Mucosa of stomach (tissue), 1 donor: ENCODE results near the gene WDR74.
"Not testable (repeated sequence)": the region's sequence is repeated elsewhere in the genome, so short reads cannot be mapped to it uniquely, and the experiment has no call there.

ENCODE experiments used
- H3K27me3 ChIP-seq: one replicate; pipeline ENCODE4 v1.7.0; 2013; ENCODE audit warnings: mild to moderate bottlenecking, low read length; ENCODE audit not compliant: control insufficient read depth, insufficient read depth
- H3K36me3 ChIP-seq: one replicate; pipeline ENCODE4 v1.7.0; 2013; ENCODE audit warnings: low read length; ENCODE audit not compliant: control insufficient read depth, insufficient read depth
- H3K4me1 ChIP-seq: one replicate; pipeline ENCODE4 v1.7.0; 2013; ENCODE audit warnings: mild to moderate bottlenecking, low read length; ENCODE audit not compliant: control insufficient read depth, insufficient read depth
- H3K4me3 ChIP-seq: one replicate; pipeline ENCODE4 v1.7.0; 2013; ENCODE audit warnings: low read length
- H3K9ac ChIP-seq: one replicate; pipeline ENCODE4 v1.7.0; 2013; ENCODE audit warnings: mild to moderate bottlenecking, low read length, moderate library complexity
- H3K9me3 ChIP-seq: one replicate; pipeline ENCODE4 v1.7.0; 2013; ENCODE audit warnings: mild to moderate bottlenecking, low read length, moderate library complexity; ENCODE audit not compliant: control insufficient read depth
- donor health status: Pancreatic carcinoma.

The WDR74 gene

DNA sequence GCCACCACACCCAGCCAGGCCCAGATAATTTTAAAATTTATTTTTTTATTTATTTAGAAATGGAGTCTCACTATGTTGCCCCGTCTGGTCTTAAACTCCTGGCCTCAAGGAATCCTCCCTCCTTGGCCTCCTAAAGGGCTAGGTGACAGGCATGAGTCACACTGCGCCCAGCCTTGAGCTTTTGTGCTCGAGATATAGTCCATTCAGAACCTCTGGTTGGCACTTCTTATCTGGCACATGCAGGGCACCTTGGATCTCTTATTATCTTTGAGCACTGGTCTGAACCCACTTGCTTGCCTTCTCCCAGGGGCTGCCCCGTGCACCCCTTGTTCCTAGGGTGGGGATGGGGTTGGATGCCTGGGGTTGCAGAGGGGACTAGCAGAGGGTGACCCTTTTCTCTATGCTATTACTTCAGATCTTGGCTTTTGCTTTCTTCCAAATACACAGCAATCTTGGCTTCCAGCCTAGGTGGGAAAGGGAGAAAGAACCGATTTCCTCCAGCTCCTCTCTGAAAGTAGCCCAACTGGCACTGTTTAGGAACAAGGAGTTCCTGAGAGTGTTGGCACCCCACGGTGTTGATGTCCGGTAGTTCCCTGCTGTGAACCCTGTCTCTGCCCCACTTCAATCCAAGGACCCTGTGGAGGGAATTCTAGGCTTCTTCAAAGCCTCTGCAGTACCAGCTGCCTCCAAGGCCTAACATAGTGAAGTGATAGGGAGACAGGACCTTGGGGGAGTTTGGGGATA lies 40.0 kb upstream of the WDR74 start:
- H3K4me1 ChIP-seq, result peaks cover 36% of the 10 kb centered on the region
- peaks cover 18% of the 10 kb centered on the region for H3K36me3 ChIP-seq
- H3K4me3 ChIP-seq, result no peak overlapping the region
- no peaks in the 10 kb centered on the region for H3K9me3 ChIP-seq
- H3K9ac ChIP-seq, result peak overlapping the region; percentile 99
- no peaks in the 10 kb centered on the region for H3K27me3 ChIP-seq

- no peaks in the 10 kb centered on the region for H3K36me3 ChIP-seq
- no peaks in the 10 kb centered on the region for H3K27me3 ChIP-seq
- H3K4me3 ChIP-seq, result no peak overlapping the region
- peaks cover 15% of the 10 kb centered on the region for H3K4me1 ChIP-seq
- no peak overlapping the region for H3K9ac ChIP-seq
- no peaks in the 10 kb centered on the region for H3K9me3 ChIP-seq
These were observed 37.3 kb upstream of the WDR74 start for GRCh38 chr11:62876712-62877111.

- Histone ChIP-seq H3K9ac (no peak overlapping the region), H3K27me3 (no peaks in the 10 kb centered on the region), H3K4me1 (peaks cover 14% of the 10 kb centered on the region), H3K9me3 (no peaks in the 10 kb centered on the region), H3K36me3 (no peaks in the 10 kb centered on the region), H3K4me3 (no peak overlapping the region)
These were observed 36.5 kb upstream of the WDR74 start for GRCh38 chr11:62875698-62876478.

DNA sequence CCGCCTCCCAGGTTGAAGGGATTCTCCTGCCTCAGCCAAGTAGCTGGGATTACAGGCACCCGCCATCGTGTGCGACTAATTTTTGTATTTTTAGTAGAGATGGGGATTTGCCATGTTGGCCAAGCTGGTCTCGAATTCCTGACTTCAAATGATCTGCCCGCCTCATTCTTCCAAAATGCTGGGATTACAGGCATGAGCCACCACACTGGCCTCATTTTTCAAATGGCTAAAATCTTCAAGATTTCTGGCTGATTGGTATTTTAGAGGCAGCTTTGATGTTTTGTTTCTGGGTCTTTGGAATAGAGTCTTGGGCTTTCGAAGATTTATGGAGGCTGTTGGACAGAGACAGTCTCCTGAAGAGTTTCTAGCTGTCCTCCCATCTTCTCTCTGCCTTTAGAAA lies 35.5 kb upstream of the WDR74 start:
- Histone ChIP-seq H3K9ac (no peak overlapping the region), H3K27me3 (no peaks in the 10 kb centered on the region), H3K4me1 (peaks cover 6% of the 10 kb centered on the region), H3K9me3 (no peaks in the 10 kb centered on the region), H3K4me3 (no peak overlapping the region), H3K36me3 (no peaks in the 10 kb centered on the region)

DNA sequence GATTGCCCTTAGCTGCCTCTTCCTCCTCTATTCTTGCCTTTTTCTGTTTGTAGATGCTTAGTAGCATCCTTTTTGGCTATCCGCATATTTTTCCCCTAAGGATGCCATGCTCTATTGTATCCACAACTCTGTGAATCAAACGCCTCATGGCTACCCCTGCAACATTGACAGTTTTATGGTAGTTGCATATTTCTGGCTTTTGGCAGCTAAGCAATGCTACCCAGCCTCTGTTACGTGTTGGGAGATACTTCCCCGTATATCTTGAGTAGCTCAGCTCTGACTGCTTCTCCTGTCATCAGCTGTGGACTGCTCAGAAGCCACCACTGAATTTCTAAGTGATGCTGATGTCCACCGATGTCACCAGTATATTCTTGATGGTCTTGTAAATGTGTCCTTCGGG lies 26.2 kb upstream of the WDR74 start:
- Histone ChIP-seq H3K9ac (no peak overlapping the region), H3K9me3 (no peaks in the 10 kb centered on the region), H3K27me3 (no peaks in the 10 kb centered on the region), H3K36me3 (no peaks in the 10 kb centered on the region), H3K4me3 (no peak overlapping the region), H3K4me1 (no peaks in the 10 kb centered on the region)

DNA sequence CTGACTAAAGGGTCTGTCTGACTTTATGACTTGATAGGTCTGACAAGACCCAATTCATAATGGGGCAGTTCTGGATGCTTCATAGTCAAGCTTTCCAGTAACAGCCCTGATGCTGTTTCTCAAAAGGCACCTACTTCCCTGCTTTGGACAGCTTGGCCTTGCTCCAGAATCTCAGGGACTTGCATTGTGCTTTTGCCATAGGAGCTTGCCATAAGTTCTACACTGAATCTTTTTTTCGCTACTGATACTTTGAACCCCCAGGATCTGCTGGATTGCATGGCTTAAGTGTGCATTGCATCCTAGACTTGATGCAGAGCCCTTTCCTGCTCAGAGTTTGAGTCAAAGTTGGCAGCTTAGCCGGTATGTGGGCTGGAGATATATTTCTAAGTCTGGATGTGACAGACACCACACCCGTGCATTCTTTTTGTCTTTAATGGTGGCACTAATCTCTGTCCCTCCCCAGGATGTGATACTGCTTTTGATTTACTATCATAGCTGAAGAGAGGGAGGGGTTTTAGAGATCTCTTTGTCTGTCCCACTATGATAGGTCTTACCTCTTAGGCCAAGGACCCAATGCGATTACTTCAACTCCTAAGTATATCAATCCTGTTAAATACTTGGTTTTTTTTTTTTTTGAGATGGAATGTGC lies 24.4 kb upstream of the WDR74 start:
- Histone ChIP-seq H3K36me3 (no peaks in the 10 kb centered on the region), H3K4me3 (no peak overlapping the region), H3K9me3 (no peaks in the 10 kb centered on the region), H3K9ac (no peak overlapping the region), H3K27me3 (no peaks in the 10 kb centered on the region), H3K4me1 (no peaks in the 10 kb centered on the region)

GRCh38 chr11:62861564-62862192 lies 22.3 kb upstream of the WDR74 start:
- H3K4me1 ChIP-seq, H3K36me3 ChIP-seq, H3K9ac ChIP-seq, H3K27me3 ChIP-seq, H3K4me3 ChIP-seq, H3K9me3 ChIP-seq: not testable (repeated sequence)

- Histone ChIP-seq H3K9me3 (no peaks in the 10 kb centered on the region), H3K4me1 (peaks cover 5% of the 10 kb centered on the region), H3K4me3 (no peak overlapping the region), H3K9ac (no peak overlapping the region), H3K36me3 (no peaks in the 10 kb centered on the region), H3K27me3 (no peaks in the 10 kb centered on the region)
These were observed 21.6 kb upstream of the WDR74 start for GRCh38 chr11:62860835-62861563.

GRCh38 chr11:62859281-62859703 lies 19.9 kb upstream of the WDR74 start:
- not testable (repeated sequence) for H3K9me3 ChIP-seq, H3K27me3 ChIP-seq, H3K36me3 ChIP-seq, H3K4me3 ChIP-seq, H3K9ac ChIP-seq
- H3K4me1 ChIP-seq, result peaks cover 11% of the 10 kb centered on the region

DNA sequence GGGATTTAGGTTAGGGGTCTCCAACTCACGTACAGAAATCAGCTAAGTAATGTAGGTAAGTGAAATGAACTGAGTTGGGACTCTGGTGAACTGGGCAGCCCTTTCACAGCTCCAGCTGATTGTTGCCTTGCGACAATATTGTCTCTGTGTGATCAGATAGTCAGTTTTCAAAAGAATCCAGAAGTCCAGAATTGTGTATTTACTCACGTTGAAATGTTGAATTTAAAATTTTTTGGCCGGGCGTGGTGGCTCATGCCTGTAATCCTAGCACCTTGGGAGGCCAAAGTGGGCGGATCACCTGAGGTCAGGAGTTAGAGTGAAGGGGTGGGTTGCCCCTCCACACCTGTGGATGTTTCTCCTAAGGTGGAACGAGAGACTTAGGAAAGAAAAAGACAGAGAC lies 18.8 kb upstream of the WDR74 start:
- peaks cover 20% of the 10 kb centered on the region for H3K4me1 ChIP-seq
- H3K27me3 ChIP-seq, result no peaks in the 10 kb centered on the region
- no peaks in the 10 kb centered on the region for H3K36me3 ChIP-seq
- no peak overlapping the region for H3K4me3 ChIP-seq
- H3K9me3 ChIP-seq, result no peaks in the 10 kb centered on the region
- H3K9ac ChIP-seq, result no peak overlapping the region

DNA sequence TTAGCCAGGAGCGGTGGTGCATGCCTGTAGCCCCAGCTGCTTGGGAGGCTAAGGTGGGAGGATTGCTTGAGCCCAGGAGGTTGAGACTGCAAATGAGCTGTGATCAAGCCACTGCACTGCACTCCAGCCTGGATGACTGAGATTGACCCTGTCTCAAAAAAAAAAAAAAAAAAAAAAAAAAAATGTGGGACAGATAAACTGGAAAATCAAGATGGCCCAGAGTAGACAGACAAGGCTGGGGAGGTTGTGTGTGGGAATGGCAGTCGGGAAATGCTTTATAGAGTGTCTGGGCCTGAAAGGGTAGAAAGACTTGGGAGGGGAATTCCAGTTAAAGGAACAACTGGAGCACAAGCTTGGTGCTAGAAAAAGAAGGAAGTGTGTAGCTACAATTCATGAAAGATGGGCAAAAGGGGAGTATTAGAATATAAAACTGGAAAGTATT lies 18.2 kb upstream of the WDR74 start:
- no peaks in the 10 kb centered on the region for H3K27me3 ChIP-seq
- no peaks in the 10 kb centered on the region for H3K36me3 ChIP-seq
- H3K9ac ChIP-seq, result no peak overlapping the region
- H3K4me3 ChIP-seq, result no peak overlapping the region
- peaks cover 20% of the 10 kb centered on the region for H3K4me1 ChIP-seq
- H3K9me3 ChIP-seq, result no peaks in the 10 kb centered on the region
